ENCODE data around the gene CYB5R3.

CYB5R3 gene

DNA sequence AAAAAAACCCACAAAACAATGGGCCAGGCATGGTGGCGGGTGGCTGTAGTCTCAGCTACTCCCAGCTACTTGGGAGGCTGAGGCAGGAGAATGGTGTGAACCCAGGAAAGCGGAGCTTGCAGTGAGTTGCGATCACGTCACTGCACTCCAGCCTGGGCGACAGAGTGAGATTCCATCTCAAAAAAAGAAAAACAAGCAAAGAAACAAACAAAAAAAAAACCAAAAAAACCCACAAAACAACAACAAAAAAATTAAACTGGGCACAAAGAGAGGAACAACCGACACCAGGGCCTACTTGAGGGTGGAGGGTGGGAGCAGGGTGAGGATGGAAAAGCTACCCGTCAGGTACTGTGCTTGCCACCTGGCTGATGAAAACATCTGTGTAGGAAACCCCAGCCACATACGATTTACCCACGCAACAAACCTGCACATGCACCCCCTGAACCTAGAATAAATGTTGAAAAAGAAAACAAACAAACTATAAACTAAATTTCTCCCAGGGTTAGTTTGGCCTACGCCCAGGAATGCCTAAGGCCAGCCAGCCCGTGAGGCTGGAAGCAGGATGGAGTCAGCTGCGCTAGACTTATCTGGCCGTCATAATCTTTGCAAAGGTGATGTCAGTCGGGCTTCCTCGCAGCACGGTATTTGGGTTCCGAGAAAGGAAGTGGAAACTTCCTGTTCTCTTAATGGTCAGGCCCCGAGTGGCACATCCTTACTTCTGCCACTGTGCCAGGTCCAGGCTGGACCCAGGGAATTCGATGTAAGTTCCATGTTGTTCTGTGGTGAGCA is 21.9 kb upstream of the CYB5R3 start:
- TF ChIP-seq ZBTB7A (IDR thresholded peaks at IDR 0.05; ENCODE audit: low read depth) (no peak), EP300 (IDR thresholded peaks at IDR 0.05; ENCODE audit: borderline replicate concordance) (no peak)

GRCh38 chr22:42670046-42670445 is 20.9 kb upstream of the CYB5R3 start:
- TF ChIP-seq TCF12 (IDR thresholded peaks at IDR 0.05; ENCODE audit: low read depth): no peak
- TF ChIP-seq, protein P1, sequence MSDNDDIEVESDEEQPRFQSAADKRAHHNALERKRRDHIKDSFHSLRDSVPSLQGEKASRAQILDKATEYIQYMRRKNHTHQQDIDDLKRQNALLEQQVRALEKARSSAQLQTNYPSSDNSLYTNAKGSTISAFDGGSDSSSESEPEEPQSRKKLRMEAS (IDR thresholded peaks at IDR 0.05): no peak
- TF ChIP-seq FOXM1 (IDR thresholded peaks at IDR 0.05; ENCODE audit: borderline replicate concordance, low read depth): no peak
- no peak for TF ChIP-seq TAF1 (IDR thresholded peaks at IDR 0.05; ENCODE audit: low read depth)
- TF ChIP-seq, protein P2, sequence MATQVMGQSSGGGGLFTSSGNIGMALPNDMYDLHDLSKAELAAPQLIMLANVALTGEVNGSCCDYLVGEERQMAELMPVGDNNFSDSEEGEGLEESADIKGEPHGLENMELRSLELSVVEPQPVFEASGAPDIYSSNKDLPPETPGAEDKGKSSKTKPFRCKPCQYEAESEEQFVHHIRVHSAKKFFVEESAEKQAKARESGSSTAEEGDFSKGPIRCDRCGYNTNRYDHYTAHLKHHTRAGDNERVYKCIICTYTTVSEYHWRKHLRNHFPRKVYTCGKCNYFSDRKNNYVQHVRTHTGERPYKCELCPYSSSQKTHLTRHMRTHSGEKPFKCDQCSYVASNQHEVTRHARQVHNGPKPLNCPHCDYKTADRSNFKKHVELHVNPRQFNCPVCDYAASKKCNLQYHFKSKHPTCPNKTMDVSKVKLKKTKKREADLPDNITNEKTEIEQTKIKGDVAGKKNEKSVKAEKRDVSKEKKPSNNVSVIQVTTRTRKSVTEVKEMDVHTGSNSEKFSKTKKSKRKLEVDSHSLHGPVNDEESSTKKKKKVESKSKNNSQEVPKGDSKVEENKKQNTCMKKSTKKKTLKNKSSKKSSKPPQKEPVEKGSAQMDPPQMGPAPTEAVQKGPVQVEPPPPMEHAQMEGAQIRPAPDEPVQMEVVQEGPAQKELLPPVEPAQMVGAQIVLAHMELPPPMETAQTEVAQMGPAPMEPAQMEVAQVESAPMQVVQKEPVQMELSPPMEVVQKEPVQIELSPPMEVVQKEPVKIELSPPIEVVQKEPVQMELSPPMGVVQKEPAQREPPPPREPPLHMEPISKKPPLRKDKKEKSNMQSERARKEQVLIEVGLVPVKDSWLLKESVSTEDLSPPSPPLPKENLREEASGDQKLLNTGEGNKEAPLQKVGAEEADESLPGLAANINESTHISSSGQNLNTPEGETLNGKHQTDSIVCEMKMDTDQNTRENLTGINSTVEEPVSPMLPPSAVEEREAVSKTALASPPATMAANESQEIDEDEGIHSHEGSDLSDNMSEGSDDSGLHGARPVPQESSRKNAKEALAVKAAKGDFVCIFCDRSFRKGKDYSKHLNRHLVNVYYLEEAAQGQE (IDR thresholded peaks at IDR 0.05; ENCODE audit: low read depth): no peak
- no peak for TF ChIP-seq USF1 (IDR thresholded peaks at IDR 0.05)
- TF ChIP-seq YY1 (IDR thresholded peaks at IDR 0.05; ENCODE audit: low read depth): no peak
- TF ChIP-seq EP300 (IDR thresholded peaks at IDR 0.05; ENCODE audit: borderline replicate concordance): no peak

DNA sequence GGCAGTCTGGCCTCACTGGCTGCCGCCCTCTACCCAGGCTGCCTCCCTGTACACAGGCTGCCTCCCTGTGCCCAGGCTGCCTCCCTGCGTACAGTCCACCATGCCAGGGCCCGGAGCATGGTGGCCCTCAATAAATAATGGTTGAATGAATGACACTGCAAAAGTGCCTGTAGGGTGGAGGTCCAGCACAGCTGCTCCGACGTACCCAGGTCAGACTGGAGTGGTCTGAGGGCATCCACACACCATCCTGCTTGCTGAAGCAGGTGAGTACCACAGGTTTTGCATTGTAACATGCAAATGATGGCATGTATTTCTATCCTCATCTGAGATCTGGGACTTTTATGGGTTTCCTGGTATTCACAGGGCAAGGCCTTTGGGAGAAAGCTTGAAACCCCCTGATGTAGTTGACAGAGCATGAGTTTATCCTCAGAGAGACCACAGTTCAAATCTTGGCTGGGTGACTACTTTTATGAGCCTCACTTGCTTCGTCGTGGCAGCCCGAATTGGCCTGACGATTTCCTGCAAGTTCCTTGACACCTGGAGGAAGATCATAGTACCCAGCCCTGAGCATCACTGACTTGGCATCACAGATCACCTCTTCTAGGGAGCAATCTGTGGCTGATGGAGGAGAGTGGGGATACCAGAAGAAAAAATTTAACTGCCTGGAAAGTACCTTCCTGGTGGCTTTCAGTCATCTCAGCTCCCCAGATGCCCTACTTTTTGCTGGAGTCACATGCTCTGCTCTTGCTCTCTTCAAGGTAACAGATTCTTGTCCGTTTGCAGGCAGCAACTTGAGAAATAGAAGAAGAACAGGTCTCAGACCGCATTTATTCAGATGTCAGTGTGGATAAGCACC is 16.0 kb upstream of the CYB5R3 start:
- TF ChIP-seq, protein P2 (IDR thresholded peaks at IDR 0.05; ENCODE audit: low read depth): no peak
- TF ChIP-seq ZBTB7A (IDR thresholded peaks at IDR 0.05; ENCODE audit: low read depth) (no peak), YY1 (IDR thresholded peaks at IDR 0.05; ENCODE audit: low read depth) (no peak), NFIC (IDR thresholded peaks at IDR 0.05) (no peak), TEAD4 (IDR thresholded peaks at IDR 0.05) (no peak), EGR1 (IDR thresholded peaks at IDR 0.05) (no peak), FOXM1 (IDR thresholded peaks at IDR 0.05; ENCODE audit: borderline replicate concordance, low read depth) (no peak), RAD21 (IDR thresholded peaks at IDR 0.05; ENCODE audit: low read depth) (no peak), EP300 (IDR thresholded peaks at IDR 0.05; ENCODE audit: borderline replicate concordance) (no peak), USF1 (IDR thresholded peaks at IDR 0.05) (no peak)
- TF ChIP-seq, protein P1 (IDR thresholded peaks at IDR 0.05): no peak

- peak; percentile 82 for TF ChIP-seq RAD21 (IDR thresholded peaks at IDR 0.05; ENCODE audit: low read depth)
- no peak for TF ChIP-seq CREB1 (IDR thresholded peaks at IDR 0.05; ENCODE audit: low read depth)
Observed at GRCh38 chr22:42661985-42662831, 13.0 kb upstream of the CYB5R3 start.

- TF ChIP-seq RAD21 (IDR thresholded peaks at IDR 0.05; ENCODE audit: low read depth) (no peak), FOXM1 (IDR thresholded peaks at IDR 0.05; ENCODE audit: borderline replicate concordance, low read depth) (no peak), USF1 (IDR thresholded peaks at IDR 0.05) (no peak), ZBTB7A (IDR thresholded peaks at IDR 0.05; ENCODE audit: low read depth) (no peak), TAF1 (IDR thresholded peaks at IDR 0.05; ENCODE audit: low read depth) (no peak), YY1 (IDR thresholded peaks at IDR 0.05; ENCODE audit: low read depth) (no peak), NFIC (IDR thresholded peaks at IDR 0.05) (no peak), CREB1 (IDR thresholded peaks at IDR 0.05; ENCODE audit: low read depth) (no peak), EP300 (IDR thresholded peaks at IDR 0.05; ENCODE audit: borderline replicate concordance) (no peak), TEAD4 (IDR thresholded peaks at IDR 0.05) (no peak), TCF12 (IDR thresholded peaks at IDR 0.05; ENCODE audit: low read depth) (no peak)
- TF ChIP-seq, protein P2 (IDR thresholded peaks at IDR 0.05; ENCODE audit: low read depth): no peak
- TF ChIP-seq, protein P1 (IDR thresholded peaks at IDR 0.05): no peak
Observed at GRCh38 chr22:42656578-42656977, 7.4 kb upstream of the CYB5R3 start.

Measured in Ishikawa (cell line).